Lung microvascular endothelial cell (primary cell): ENCODE measurements around the gene RASSF4. TPM values are rescaled to one million over a fixed set of nuclear protein-coding genes. Genes with fewer than 3 reads are reported as not detected.

ENCODE experiments used
- DNase-seq, 2 donors: peaks; one replicate each; pipeline versions ENCODE4 v3.0.0 to v3.0.0-alpha.2; 2010; ENCODE audit warnings: low read depth in 2 of 2
- total RNA-seq: library from RNA; depleted of rRNA; stranded (reverse); fragments of >200 nt; gene quantifications from 2 replicates; pipeline ENCODE4 v1.2.1, GENCODE V29; 2014

The RASSF4 gene
- total RNA-seq, 1 donor from 2014 or later: 14.1 TPM

DNA sequence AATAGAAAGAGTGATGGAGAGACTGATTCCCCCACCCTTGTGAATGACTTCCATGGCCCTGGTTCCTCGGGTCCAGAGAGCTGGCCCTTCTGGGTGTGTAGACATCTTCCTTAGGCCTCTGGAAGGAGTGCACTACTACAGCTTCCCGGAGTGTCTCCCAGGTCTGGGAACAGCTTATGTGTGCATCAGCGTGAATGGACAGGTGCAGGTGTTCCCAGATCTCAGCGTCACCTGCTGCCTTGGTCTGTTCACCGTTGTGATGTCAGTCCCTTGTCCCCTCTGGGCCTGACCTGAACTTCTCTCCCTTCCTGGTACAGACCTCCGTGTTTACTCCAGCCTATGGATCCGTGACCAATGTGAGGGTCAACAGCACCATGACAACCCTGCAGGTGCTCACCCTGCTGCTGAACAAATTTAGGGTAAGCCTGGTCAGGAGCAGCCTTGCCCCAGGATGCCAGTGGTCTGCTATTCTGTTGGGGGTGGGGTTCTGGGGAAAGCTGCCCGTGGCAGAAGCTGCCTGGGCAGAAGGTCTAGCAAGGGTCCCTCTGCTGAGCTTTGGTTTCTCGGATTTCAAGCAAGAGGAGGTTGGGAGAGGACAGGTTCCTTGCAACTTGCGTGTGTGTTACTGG is 29.5 kb downstream of the RASSF4 start:
- no peak for DNase-seq

DNA sequence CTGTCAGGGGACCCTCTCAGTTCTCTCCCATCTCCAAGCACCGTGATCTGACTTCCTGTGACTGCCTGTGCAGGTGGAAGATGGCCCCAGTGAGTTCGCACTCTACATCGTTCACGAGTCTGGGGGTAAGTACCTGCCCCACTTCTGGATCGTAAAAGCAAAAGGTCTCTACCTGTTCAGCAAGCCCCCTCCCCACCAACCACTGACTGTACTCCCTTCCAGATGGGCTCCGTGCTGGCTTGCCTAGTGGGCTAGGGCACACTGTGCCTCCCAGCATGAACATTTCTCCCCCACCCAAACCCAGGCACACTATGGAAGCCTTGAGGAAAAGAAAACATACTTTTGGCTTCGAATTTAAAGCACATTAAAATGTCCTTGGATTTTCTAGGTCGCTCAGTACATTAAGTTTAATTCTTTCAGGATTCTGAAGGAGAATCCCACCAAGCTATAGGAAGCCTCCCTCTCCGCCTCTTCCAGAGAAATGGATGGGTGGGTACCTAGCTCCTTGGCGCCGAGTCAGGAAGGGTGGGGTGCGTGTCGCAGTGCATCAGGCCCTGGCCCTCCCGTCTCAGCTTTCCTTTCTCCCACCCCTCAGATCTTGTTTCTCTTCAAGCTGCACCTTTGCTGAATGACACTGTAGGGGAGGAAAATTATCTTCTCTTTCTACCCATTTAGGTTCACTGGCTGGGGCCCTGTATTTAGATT is 30.1 kb downstream of the RASSF4 start:
- DNase-seq: no peak

DNA sequence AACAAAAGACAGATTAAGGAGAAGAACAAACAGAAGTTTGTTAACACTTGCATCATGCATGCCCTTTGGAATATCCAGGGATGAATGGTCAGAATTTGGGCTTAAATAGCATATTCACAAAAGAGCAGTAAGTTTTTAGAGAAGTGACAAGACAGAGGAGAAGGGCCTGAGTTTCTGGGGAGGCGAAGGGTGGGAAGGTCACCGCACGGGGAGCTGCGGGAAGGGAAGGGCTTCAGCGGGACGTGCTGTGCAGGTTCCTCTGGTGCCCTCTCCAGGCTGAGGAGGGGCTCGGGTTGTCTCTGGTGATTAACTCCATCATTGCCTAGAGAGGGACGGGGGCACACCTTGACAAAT is 30.7 kb downstream of the RASSF4 start:
- DNase-seq: peak; percentile 37 to 61

GRCh38 chr10:44990965-44991364 is 31.4 kb downstream of the RASSF4 start:
- DNase-seq: no peak

GRCh38 chr10:44991571-44991970 is 32.0 kb downstream of the RASSF4 start:
- no peak for DNase-seq

GRCh38 chr10:44992070-44992731 is 32.6 kb downstream of the RASSF4 start:
- DNase-seq: no peak

DNA sequence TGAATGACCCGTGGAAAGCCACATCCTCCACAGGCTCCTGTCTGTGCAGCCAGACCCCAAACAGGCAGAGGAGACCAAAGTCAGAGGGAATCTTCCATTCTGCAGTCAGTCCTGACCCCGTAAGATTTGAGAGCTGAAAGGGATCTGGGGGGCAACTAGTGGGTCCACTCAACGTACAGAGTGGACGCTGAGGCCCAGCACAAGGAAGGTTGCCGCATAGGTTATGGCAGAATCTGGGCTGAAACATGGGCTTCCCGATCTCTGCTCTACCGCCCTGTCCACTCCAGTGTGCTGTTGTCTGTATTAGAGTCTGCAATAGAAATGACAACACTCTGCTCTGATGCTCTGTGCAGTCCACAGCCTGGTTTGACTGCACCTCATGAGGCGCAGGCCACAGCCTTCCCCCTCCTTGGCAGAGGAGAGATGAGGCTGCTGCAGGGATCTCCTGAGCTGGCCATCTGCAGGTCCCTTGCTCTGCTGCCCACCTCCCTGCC is 33.2 kb downstream of the RASSF4 start:
- DNase-seq: no peak

DNA sequence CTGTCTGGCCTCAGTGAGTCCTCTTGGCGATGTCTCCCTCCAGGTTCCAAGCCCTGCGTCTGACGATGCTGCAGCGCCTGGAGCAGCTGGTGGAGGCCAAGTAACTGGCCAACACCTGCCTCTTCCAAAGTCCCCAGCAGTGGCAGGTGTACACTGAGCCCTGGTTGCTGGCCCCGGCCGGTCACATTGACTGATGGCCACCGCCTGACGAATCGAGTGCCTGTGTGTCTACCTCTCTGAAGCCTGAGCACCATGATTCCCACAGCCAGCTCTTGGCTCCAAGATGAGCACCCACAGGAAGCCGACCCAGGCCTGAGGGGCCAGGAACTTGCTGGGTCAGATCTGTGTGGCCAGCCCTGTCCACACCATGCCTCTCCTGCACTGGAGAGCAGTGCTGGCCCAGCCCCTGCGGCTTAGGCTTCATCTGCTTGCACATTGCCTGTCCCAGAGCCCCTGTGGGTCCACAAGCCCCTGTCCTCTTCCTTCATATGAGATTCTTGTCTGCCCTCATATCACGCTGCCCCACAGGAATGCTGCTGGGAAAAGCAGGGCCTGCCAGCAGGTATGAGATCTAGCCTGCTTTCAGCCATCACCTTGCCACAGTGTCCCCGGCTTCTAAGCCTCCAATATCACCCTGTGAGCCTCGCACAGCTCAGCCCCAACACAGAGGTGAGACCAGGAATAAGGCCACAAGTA is 33.8 kb downstream of the RASSF4 start:
- DNase-seq: no peak

GRCh38 chr10:44993922-44994751 is 34.5 kb downstream of the RASSF4 start:
- DNase-seq: no peak

GRCh38 chr10:44994752-44995530 is 35.3 kb downstream of the RASSF4 start:
- DNase-seq: no peak

DNA sequence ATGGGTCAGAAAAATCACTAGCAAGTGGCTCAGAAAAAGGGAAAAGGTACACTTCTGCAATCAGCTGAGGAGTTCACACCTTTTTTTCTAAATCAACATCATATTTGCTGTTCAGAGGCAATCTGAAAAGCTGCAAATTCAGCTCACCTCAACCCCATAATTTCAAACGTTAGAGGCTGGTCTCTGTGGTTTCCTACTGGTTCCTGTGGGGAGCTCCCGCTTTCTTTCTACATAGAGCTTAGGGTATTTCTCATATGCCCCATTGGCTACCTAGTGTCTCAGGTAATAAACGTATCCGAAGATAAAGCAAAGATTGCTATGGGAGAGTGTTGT is 35.9 kb downstream of the RASSF4 start:
- DNase-seq: no peak

DNA sequence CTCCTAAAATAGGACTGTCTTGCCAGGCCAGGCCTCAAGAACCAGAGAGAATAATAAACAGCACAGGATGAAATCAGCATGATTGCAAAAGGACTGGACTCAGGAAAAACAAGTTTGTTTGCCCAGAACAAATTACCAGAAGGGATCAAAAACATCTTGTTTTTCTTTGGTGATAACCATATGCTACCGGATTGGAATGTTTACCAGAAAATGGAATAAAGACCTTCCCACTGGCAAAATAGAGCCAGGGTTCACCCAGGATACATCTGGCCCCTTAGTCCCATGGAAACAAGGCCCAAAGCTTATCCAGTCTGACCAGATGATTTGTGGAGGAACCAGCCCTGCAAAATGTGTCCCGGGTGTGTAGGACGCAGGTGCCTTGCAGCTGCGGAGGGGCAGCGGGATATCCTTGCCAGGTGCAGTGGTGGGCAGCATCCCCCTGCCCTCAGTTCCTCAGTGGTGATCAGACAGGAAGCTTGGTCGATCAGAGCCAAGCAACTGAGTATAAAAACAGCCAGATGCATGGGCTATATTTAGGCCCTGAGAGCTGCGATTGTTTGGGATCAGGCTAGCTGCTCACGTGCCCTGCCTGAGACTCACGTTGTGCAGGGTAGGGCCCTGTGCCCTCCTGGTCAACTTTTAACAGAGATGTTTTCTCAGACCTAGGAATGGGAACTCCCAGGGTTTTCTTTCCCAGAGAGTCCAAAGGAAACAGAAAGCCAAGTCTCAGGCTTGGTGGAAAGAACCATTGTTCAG is 36.5 kb downstream of the RASSF4 start:
- DNase-seq: peak; percentile 94 to 98

DNA sequence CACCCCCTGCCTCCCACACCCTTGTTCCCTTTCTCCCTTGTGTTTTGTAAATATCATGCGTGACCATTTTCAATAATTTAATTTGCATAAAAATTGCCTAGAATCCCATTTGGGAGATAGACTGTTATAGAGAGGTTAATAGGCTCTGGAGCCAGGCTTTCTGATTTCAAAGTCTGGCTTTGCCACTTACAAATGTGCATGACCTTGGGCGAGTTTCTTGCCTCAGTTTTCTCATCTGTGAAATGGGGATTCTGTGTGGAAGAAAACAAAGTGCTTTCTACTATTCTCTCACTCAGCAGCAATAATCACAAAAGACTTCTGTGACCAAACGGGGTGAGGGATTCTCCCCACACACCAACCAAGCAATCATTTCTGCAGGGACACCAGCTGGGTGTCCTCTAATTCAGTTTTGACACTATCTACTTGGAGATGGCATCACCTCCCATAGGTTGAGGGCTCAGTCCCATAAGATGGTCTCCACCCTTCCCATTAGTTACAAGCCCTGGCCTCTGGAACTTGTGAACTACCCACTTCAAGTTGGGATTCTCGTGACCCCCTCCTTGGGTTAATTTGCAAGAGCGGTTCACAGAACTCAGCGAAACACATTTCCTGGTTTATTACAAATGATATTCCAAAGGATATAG is 37.6 kb downstream of the RASSF4 start:
- no peak for DNase-seq

DNA sequence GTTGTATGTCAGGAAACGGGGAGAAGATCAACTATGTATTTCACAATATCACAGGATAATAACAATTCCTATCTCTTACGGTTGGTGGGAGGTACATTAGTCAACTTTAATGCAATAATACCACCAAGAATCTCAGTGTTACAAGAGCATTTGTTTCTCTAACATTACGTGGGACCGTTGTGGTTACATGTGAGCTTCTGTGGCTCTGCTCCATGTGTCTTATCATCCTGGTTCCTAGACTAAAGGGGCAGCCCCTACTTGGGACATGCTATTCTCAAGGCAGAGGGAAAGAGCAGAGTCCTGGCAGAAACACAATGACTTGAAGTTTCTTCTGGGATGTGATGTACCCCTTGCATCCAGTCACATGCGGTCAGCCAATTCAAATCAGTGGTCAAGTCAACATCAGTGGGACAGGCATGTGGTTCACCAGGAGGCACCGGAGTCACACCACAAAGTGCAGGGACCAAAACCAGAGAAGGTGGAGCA is 38.6 kb downstream of the RASSF4 start:
- DNase-seq: peak in 1 of 2 donors; percentile 1

DNA sequence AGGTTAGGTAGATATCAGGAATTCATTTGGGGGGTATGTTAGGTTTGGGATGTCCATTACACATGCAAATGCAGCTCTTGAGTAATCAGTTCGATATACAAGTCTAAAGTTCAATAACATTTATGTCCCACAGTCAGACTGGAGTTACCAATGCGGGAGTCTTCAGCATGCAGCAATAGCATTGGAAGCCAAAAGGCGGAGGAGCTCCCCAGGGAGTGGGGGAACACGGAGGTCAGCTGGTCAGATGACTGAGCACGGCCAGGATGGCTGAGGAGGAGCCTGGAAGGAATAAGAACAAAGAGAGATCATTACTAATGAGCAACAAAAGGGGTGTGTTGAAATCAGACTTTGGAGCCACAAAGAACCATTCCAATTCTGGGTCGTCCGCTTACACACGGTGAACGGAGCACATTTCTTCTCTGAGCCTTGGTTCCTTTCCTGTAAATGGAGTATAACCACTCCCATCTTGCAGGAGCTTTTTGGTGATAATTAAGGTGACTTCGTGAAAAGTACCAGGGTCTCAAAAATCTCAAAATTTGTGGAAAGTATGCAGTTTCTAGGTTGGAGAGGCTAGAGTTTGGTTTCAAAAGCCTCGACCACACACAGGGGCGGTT is 40.6 kb downstream of the RASSF4 start:
- peak in 1 of 2 donors; percentile 74 for DNase-seq

DNA sequence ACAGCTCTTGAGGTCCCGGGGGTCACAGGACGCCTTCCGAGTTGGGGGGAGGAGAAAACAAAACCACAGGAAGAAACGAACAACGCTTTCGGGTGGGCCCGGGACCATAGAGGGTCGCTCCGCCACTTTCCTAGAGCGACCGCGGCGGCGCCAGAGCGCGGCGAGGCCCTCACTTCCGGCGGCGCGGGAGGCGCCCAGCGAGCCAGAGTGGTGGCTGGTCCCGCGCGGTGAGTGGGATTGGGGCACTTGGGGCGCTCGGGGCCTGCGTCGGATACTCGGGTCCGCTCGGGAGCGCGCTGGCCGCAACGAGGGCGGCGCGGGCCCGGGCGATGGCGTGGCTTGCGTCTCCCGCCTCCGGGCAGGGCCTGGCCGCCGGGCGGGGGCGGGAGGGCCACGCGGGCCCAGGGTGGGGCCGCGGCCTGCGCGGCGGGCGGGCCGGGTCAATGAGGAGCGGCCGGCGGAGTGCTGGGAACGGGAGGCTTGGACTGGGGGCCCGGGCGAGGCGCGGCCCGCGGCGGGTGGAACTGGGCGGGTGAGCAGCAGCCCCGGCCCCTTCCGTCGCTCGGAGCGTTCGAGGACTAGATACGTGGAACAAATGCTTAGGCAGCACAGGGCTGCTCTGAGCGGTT is 41.3 kb downstream of the RASSF4 start, which contains the start of gene ZNF22:
ZNF22 (plus strand) TSS at position 172 of the 629 bp plus-strand sequence. CDS start 2,446 bp downstream, outside the sequence.
- DNase-seq: peak; percentile 80 to 81

GRCh38 chr10:45001381-45002148 is 42.0 kb downstream of the RASSF4 start:
- DNase-seq: peak; percentile 78 to 81
